ENCODE results near the gene TP53I3. TPM values are rescaled to one million over a fixed set of nuclear protein-coding genes. Genes with fewer than 3 reads are reported as not detected.

TP53I3 gene
- polyA plus RNA-seq, 4 donors: 39.4 to 71.9 (median 51.6) TPM

Other genes starting within 250 kb of the TP53I3 start
- 10 to 100 TPM; 15.7 to 23.6 (median 20.9) TPM for gene ATAD2B, start 157.7 kb downstream of the TP53I3 start, polyA plus RNA-seq (ENCODE audit: insufficient read length in 4 of 4)
- gene UBXN2A, start 144.4 kb downstream of the TP53I3 start, polyA plus RNA-seq (ENCODE audit: insufficient read length in 4 of 4): 10 to 100 TPM; 16.6 to 21.2 (median 20.2) TPM
- 1 to 10 TPM; 2.0 to 4.9 (median 2.7) TPM for gene MFSD2B, start 74.7 kb downstream of the TP53I3 start, polyA plus RNA-seq (ENCODE audit: insufficient read length in 4 of 4)
- gene WDCP, start 37.4 kb downstream of the TP53I3 start, polyA plus RNA-seq (ENCODE audit: insufficient read length in 4 of 4): 10 to 100 TPM; 10.1 to 16.8 (median 14.5) TPM
- 10 to 100 TPM in 2 of 4 donors, 1 to 10 TPM in 2; 5.9 to 13.4 (median 9.7) TPM for gene FKBP1B, start 35.1 kb downstream of the TP53I3 start, polyA plus RNA-seq (ENCODE audit: insufficient read length in 4 of 4)
- gene SF3B6, start 8.5 kb downstream of the TP53I3 start, polyA plus RNA-seq (ENCODE audit: insufficient read length in 4 of 4): 100 to 1,000 TPM; 117 to 188 (median 143) TPM
- 1 to 10 TPM; 1.9 to 2.9 (median 2.4) TPM for gene PFN4, start 38.5 kb upstream of the TP53I3 start, polyA plus RNA-seq (ENCODE audit: insufficient read length in 4 of 4)
- 10 to 100 TPM; 18.8 to 32.9 (median 24.6) TPM for gene FAM228B, start 38.6 kb upstream of the TP53I3 start, polyA plus RNA-seq (ENCODE audit: insufficient read length in 4 of 4)
- gene FAM228A, start 90.2 kb upstream of the TP53I3 start, polyA plus RNA-seq (ENCODE audit: insufficient read length in 4 of 4): 1 to 10 TPM in 2 of 4 donors, under 1 TPM in 2; 0.48 to 1.5 (median 0.91) TPM

All from left renal pelvis (tissue), 4 donors.